K562 (cell line): Measurements from ENCODE around the gene IRX2.

Source experiments
- ARID3B ChIP-seq: fragments of 250-450 bp; sonication (Bioruptor Pico); IDR thresholded peaks from 2 replicates; pipeline ENCODE4 v1.4.0; 2020; ENCODE audit warnings: borderline replicate concordance
- CREB1 ChIP-seq, 2 experiments: sonication (generic) in 1 of 2; formaldehyde crosslinking in 1 of 2; IDR thresholded peaks; 2 replicates each; pipeline versions ENCODE4 v1.6.1 to v1.8.0; 2012 to 2022; ENCODE audit warnings: inconsistent platforms in 1 of 2, mild to moderate bottlenecking in 1 of 2, missing genetic modification reagents in 1 of 2, moderate library complexity in 1 of 2
- ETV1 ChIP-seq: fragments of 450-650 bp; conservative IDR thresholded peaks from 2 replicates; pipeline ENCODE4 v1.6.1; 2016; ENCODE audit warnings: missing genetic modification characterization, control low read depth, low read depth, missing compliant biosample characterization
- EZH2 ChIP-seq: IDR thresholded peaks from 2 replicates; pipeline ENCODE4 v1.6.1; 2012; ENCODE audit warnings: low read depth, mild to moderate bottlenecking, inconsistent platforms, low read length, borderline replicate concordance
- JUND ChIP-seq, 2 experiments: IDR thresholded peaks; 2 replicates in 1 of 2; 3 replicates in 1 of 2; pipeline ENCODE4 v1.6.1; 2011; ENCODE audit warnings: borderline replicate concordance in 2 of 2, low read depth in 2 of 2, low read length in 2 of 2, improper control_type of control experiment in 1 of 2, missing biosample characterization in 1 of 2, missing genetic modification characterization in 1 of 2, missing genetic modification reagents in 1 of 2
- MLLT1 ChIP-seq, 2 experiments: fragments of 450-650 bp; IDR thresholded peaks; 2 replicates each; pipeline ENCODE4 v1.6.1; 2016
- PRDM10 ChIP-seq: fragments of 450-650 bp; IDR thresholded peaks from 2 replicates; pipeline ENCODE4 v1.6.1; 2018; ENCODE audit not compliant: partially characterized antibody
- RCOR1 ChIP-seq, 2 experiments: IDR thresholded peaks; 2 replicates each; pipeline ENCODE4 v1.6.1; 2012; ENCODE audit warnings: low read depth in 2 of 2, low read length in 2 of 2, borderline replicate concordance in 1 of 2, improper control_type of control experiment in 1 of 2
- SMAD1 ChIP-seq: fragments of 150-350 bp; IDR thresholded peaks from 2 replicates; pipeline ENCODE4 v1.6.1; 2014; ENCODE audit warnings: low read length, low read depth; ENCODE audit not compliant: partially characterized antibody
- TBP ChIP-seq: optimal IDR thresholded peaks from 2 replicates; pipeline ENCODE3; 2011; ENCODE audit warnings: low read depth, low read length, improper control_type of control experiment
- U2AF2 ChIP-seq: fragments of 200-400 bp; formaldehyde crosslinking; optimal IDR thresholded peaks from 2 replicates; pipeline ENCODE3; 2017; ENCODE audit warnings: low read depth, mild to moderate bottlenecking, low read length

GRCh38 chr5:2722901-2723300, 28.6 kb downstream of the IRX2 start:
- TF ChIP-seq EZH2 (no peak), JUND (IDR thresholded peaks at IDR 0.05; ENCODE audit: borderline replicate concordance, low read depth, low read length) (no peak), JUND (tag; IDR thresholded peaks at IDR 0.05; ENCODE audit: borderline replicate concordance, low read depth, low read length) (no peak), ETV1 (no peak), MLLT1 (IDR thresholded peaks at IDR 0.05) (no peak), TBP (no peak), SMAD1 (no peak), PRDM10 (no peak), ARID3B (CRISPR knock-in tag) (no peak), RCOR1 (IDR thresholded peaks at IDR 0.05; ENCODE audit: borderline replicate concordance in 1 of 2, low read depth in 2 of 2, low read length in 2 of 2) (no peak), U2AF2 (no peak), CREB1 (IDR thresholded peaks at IDR 0.05) (no peak), CREB1 (CRISPR knock-in tag; IDR thresholded peaks at IDR 0.05) (no peak)
